Kidney (tissue), 14 donors: ENCODE data around the gene CPA4. TPM values are rescaled to one million over a fixed set of nuclear protein-coding genes. Genes with fewer than 3 reads are reported as not detected.
A peak's percentile ranks its signal among the peaks of the same experiment; 100 is the strongest.

Source experiments
- DNase-seq, 5 donors: peaks; one replicate each; pipeline ENCODE4 v3.0.0-alpha.2; 2013 to 2020
- FAIRE-seq: peaks from 2 replicates; lab custom pipeline; 2012; peaks lifted over from hg19 to GRCh38; lab: Jason Lieb, UNC
- H3K27ac ChIP-seq, 2 donors: one replicate each; pipeline ENCODE4 v1.7.0; 2013; ENCODE audit warnings: low read depth in 2 of 2, low read length in 2 of 2, inconsistent platforms in 1 of 2
- H3K27me3 ChIP-seq: one replicate; pipeline ENCODE4 v1.7.1; 2013; ENCODE audit warnings: low read length, inconsistent platforms; ENCODE audit not compliant: control insufficient read depth, insufficient read depth
- H3K36me3 ChIP-seq, 3 donors: one replicate each; pipeline versions ENCODE4 v1.7.0 to v1.7.1; 2013; ENCODE audit warnings: low read length in 3 of 3, control low read depth in 1 of 3, inconsistent platforms in 1 of 3; ENCODE audit not compliant: insufficient read depth in 3 of 3, control insufficient read depth in 2 of 3
- H3K4me1 ChIP-seq, 3 donors: one replicate each; pipeline versions ENCODE4 v1.7.0 to v1.7.1; 2013; ENCODE audit warnings: low read length in 3 of 3, inconsistent platforms in 1 of 3, low read depth in 1 of 3; ENCODE audit not compliant: control insufficient read depth in 2 of 3, insufficient read depth in 2 of 3
- H3K4me3 ChIP-seq, 3 donors: one replicate each; pipeline versions ENCODE4 v1.7.0 to v1.8.1; 2013; ENCODE audit warnings: low read length in 3 of 3, control low read depth in 1 of 3, inconsistent platforms in 1 of 3
- H3K9ac ChIP-seq, 3 donors: one replicate each; pipeline versions ENCODE4 v1.7.0 to v1.7.1; 2013; ENCODE audit warnings: low read length in 3 of 3, control low read depth in 1 of 3, inconsistent platforms in 1 of 3
- H3K9me3 ChIP-seq, 3 donors: one replicate each; pipeline versions ENCODE4 v1.7.0 to v1.7.1; 2013; ENCODE audit warnings: low read length in 3 of 3, control low read depth in 1 of 3, inconsistent platforms in 1 of 3; ENCODE audit not compliant: control insufficient read depth in 2 of 3, insufficient read depth in 1 of 3
- intact Hi-C: fragments of 100-400 bp; cut with DNase I; formaldehyde crosslinking; loops from one replicate; pipeline ENCODE4 v1.11.1; 2022
- polyA plus RNA-seq: library from polyadenylated mRNA; stranded (reverse); fragments of 350-450 nt; fragmentation: Illumina TruSeq; extraction: RNeasy Lipid Tissue Mini Kit (QIAGEN cat#74804); gene quantifications from one replicate; pipeline ENCODE4 v1.2.3, GENCODE V29; 2014; ENCODE audit warnings: low read depth, low replicate concordance; ENCODE audit not compliant: insufficient read depth
- total RNA-seq: library from RNA; stranded (reverse); fragmentation: NEBNext Ultra II Directional; extraction: Animal tissue kit (Norgen Biotek cat#: 25700); gene quantifications from one replicate; pipeline ENCODE4 v1.2.1, GENCODE V29; 2021
- TF ChIP-seq, protein P1 (sequence below): IDR thresholded peaks from 3 replicates; pipeline ENCODE4 v1.5.1; 2012; ENCODE audit warnings: mild to moderate bottlenecking, moderate library complexity, borderline replicate concordance; ENCODE audit not compliant: insufficient read depth; ENCODE audit errors: extremely low read depth
- donor health status: control.
- donor health status: control.
- donor health status: control.
- donor health status: control.
- donor health status: control.
- donor health status: DM: yes; HTN: yes; CAD: no.
- donor health status: Normal renal cell carcinoma (clear cell type).

CPA4 gene
- total and polyA plus RNA-seq, 2 donors from 2014 or later: 1.1 TPM; not detected in 1

DNA sequence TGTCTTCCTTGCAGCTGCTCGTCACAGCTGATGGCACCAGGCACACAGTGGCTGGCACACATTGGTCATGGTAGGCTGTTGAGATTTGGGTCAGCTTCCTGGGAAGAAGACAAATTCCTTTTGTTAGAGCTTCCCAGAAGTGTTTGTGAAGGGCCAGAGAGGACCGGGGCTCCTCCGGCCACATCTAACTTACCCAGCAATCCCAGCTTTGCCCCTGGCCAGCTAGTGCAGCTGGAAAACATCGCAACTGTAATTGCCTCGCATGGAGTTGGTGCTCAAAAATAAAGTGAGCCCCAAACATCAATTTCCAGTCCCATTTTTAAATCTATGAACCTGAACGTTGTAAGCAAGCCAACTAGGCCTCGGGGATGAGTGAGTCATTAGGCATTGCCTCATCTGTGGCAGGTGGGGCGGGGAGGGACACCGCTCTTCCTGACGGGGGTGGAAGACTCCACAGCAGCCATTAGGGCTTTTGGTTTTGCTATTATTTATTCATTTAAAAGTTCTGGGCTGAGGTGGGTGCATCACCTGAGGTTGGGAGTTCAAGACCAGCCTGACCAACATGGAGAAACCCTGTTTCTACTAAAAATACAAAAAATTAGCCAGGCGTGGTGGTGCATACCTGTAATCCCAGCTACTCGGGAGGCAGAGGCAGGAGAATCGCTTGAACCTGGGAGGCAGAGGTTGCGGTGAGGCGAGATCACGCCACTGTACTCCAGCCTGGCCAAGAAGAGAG, 64.1 kb downstream of the CPA4 start:
- H3K9me3 ChIP-seq: peaks cover 0 to 10% (median 2%) of the 10 kb centered on the region in 3 donors
- DNase-seq (peak in 3 of 5 donors; percentile 47 to 91 (median 59)), FAIRE-seq (no peak)

DNA sequence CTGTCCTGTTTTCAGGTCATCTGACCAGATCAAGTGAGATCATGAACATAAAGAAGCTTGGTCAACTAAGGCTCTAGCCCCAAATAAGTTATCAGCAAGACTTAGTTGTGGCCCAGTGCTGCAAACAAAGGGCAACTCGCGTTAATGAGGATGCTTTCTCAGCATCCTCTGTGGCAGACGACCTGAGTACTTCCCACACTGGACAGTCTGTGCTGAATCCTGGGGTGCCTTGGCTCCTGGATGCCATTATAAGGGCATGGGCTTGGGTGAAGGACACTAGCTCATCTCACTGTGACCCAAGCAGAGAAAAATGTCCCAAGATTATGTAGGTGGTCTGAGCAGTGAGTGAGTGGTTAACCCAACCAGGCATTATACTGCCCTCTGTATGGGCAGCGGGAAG, 65.5 kb downstream of the CPA4 start:
- intact Hi-C loops: no loop called here

More for the DNA sequence above, 64.1 kb downstream of the CPA4 start:
- intact Hi-C loops: no loop called here
- TF ChIP-seq, protein P1, sequence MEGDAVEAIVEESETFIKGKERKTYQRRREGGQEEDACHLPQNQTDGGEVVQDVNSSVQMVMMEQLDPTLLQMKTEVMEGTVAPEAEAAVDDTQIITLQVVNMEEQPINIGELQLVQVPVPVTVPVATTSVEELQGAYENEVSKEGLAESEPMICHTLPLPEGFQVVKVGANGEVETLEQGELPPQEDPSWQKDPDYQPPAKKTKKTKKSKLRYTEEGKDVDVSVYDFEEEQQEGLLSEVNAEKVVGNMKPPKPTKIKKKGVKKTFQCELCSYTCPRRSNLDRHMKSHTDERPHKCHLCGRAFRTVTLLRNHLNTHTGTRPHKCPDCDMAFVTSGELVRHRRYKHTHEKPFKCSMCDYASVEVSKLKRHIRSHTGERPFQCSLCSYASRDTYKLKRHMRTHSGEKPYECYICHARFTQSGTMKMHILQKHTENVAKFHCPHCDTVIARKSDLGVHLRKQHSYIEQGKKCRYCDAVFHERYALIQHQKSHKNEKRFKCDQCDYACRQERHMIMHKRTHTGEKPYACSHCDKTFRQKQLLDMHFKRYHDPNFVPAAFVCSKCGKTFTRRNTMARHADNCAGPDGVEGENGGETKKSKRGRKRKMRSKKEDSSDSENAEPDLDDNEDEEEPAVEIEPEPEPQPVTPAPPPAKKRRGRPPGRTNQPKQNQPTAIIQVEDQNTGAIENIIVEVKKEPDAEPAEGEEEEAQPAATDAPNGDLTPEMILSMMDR: no peak
- Histone ChIP-seq H3K9ac (no peak overlapping the region), H3K27ac (peak overlapping the region; percentile 38 to 82), H3K36me3 (no peaks in the 10 kb centered on the region), H3K27me3 (no peaks in the 10 kb centered on the region), H3K4me1 (peaks cover 7 to 12% (median 8%) of the 10 kb centered on the region in 3 donors), H3K4me3 (no peak overlapping the region)

DNA sequence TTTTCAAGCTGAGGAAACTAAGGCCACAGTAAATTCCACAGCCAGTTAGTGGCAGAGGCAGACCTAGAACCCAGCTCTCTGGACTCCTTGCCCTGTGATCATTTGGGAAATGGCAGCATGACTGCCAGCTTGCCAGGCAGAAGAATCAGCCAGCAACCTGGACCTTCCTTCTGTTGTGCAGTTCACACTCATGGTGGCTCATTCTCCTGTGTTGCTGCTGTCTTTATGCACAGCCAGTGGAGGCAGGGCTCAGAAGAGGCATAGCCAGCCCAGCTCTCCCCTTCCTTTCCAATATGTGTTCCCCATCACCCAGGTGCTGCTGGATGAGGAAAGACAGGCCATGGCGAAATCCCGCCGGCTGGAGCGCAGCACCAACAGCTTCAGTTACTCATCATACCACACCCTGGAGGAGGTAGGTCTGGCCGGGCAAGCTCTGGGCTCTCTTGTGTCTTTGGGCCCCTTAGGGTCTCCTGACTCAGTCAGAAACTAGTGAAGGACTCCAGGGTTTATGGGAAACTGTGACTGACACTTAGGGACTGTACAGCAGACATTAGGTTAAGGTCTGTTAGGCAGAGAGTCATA, 66.4 kb downstream of the CPA4 start:
- Histone ChIP-seq H3K9ac (no peak overlapping the region), H3K27me3 (no peaks in the 10 kb centered on the region), H3K4me1 (peaks cover 7 to 15% (median 8%) of the 10 kb centered on the region in 3 donors), H3K27ac (no peak overlapping the region), H3K36me3 (no peaks in the 10 kb centered on the region), H3K9me3 (peaks cover 0 to 10% (median 2%) of the 10 kb centered on the region in 3 donors), H3K4me3 (no peak overlapping the region)
- no peak for DNase-seq
- FAIRE-seq: no peak
- intact Hi-C loops: no loop called here
- TF ChIP-seq, protein P1: no peak

More for the DNA sequence above, 65.5 kb downstream of the CPA4 start:
- Histone ChIP-seq H3K9ac (no peak overlapping the region), H3K9me3 (peaks cover 0 to 10% (median 2%) of the 10 kb centered on the region in 3 donors), H3K4me3 (no peak overlapping the region), H3K36me3 (no peaks in the 10 kb centered on the region), H3K27ac (no peak overlapping the region), H3K4me1 (peaks cover 7 to 15% (median 8%) of the 10 kb centered on the region in 3 donors), H3K27me3 (no peaks in the 10 kb centered on the region)
- TF ChIP-seq, protein P1: no peak
- DNase-seq (no peak), FAIRE-seq (no peak)
